ENCODE results near the gene HNF4A.
A peak's percentile ranks its signal among the peaks of the same experiment; 100 is the strongest.
"Not testable (repeated sequence)": the region's sequence is repeated elsewhere in the genome, so short reads cannot be mapped to it uniquely, and the experiment has no call there.

Gene HNF4A

DNA sequence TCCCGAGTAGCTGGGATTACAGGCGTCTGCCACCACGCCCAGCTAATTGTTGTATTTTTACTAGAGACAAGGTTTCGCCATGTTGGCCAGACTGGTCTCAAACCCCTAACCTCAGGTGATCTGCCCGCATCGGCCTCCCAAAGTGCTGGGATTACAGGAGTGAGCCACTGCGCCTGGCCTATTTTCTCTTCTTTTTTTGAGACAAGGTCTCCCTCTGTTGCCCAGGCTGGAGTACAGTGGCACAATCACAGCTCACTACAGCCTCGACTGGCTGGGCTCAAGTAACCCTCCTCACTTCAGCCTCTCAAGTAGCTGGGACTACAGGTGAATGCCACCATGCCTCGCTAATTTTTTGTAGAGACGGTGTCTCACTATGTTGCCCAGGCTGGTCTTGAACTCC lies 9.6 kb upstream of the HNF4A start:
- not testable (repeated sequence) for DNase-seq

GRCh38 chr20:44348168-44348659 lies 7.3 kb upstream of the HNF4A start:
- no peak for DNase-seq

DNA sequence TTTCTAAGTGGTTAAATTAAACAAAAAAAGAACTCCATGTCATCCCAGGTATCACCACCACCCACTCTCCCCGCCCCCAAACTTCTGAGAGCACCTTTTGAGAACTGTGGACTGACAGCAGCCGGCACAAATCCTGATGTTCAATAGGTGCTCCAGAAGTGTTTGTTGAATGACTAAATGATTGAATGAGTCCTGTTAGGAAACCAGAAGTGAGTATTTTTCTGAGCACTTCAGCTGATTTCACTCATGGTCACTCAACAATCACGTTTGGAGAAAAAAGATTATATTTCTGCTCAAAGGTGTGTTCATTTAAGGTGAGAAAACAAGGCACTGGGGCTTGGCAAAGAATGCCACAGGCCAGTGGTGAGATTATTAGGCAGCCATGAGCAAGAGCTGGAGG lies 6.2 kb upstream of the HNF4A start:
- DNase-seq = no peak

DNA sequence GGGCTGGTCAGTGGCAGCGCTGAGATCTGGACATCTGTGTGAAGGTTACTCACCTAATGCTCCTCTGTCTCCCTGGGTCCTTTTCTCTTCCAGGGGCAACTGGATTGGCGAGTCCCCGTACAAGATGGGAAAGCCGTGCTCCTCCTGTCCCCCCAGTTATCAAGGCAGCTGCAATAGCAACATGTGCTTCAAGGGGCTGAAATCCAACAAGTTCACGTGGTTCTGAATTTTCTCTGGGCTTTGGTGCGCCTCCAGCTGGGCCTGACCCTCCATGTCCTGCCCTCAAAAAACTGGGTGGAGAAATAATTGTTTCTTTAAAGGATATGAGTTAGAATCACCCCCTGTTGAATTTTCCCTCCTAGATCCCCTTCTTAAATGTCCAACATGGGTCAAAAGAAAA lies 4.9 kb upstream of the HNF4A start:
- no peak for DNase-seq

GRCh38 chr20:44354979-44355497 lies 461 bp upstream of the HNF4A start:
- no peak for DNase-seq

DNA sequence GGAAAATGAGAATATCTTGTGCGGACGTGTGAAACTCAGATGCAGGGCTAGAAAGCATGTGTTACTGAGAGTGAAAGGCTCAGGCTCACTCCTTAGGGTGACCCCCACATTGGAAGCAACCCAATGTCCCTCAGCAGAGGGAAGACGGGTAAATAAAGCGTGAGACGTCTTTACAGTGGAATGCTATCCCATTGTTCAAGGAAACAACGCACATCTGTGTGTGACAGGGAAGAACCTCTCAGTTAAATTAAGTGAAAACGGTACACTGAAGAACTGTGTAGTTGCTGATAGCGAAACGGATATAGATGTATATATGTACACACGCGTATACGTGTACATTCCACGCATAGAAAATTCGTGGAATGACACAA lies 839 bp downstream of the HNF4A start:
- DNase-seq = no peak

- no peak for DNase-seq
Observed at GRCh38 chr20:44357020-44357419, 1.5 kb downstream of the HNF4A start.

- DNase-seq = no peak
Observed at GRCh38 chr20:44357555-44358125, 2.1 kb downstream of the HNF4A start.

- no peak for DNase-seq
Observed at GRCh38 chr20:44358776-44359175, 3.3 kb downstream of the HNF4A start.

GRCh38 chr20:44360221-44360620 lies 4.7 kb downstream of the HNF4A start:
- no peak for DNase-seq

DNA sequence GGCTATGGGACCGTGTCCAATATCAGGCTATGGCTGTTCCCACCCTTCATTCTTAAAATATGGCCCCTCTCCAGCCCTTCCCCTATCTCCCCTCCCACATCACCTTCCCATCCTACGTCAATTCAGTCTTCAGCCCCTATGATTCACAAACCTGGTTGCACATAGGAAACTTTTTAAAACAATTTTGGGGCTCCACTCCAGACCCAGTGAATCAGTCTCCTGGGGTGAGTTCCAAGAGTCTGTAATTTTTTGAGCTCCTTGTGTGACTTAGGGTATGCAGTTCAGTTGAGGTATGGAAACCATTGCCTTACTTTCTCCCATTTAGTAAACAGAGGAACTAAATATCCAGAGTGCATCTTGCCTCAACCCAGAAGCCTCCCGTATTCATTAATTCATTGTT lies 5.5 kb downstream of the HNF4A start:
- no peak for DNase-seq

- no peak for DNase-seq
Observed at GRCh38 chr20:44362466-44362940, 7.0 kb downstream of the HNF4A start.

DNA sequence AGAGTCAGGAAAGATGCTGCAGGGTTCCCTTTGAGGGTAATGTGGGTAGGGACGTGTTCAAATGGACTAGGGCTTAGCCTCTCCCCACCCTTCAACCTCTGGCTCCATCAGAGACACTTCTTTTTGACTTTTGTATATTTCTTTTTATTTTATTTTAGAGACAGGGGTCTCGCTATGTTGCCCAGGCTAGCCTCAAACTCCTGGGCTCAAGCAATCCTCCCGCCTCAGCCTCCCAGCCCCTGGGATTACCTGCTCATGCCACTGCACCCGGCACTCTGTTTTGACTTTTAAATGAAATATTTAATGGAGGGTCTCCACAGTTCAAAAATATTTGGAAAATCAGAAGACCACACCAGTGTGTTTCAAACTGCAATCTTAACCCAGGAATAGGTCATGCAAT lies 8.6 kb downstream of the HNF4A start:
- no peak for DNase-seq

- DNase-seq = no peak
Observed at GRCh38 chr20:44364780-44365179, 9.3 kb downstream of the HNF4A start.

DNA sequence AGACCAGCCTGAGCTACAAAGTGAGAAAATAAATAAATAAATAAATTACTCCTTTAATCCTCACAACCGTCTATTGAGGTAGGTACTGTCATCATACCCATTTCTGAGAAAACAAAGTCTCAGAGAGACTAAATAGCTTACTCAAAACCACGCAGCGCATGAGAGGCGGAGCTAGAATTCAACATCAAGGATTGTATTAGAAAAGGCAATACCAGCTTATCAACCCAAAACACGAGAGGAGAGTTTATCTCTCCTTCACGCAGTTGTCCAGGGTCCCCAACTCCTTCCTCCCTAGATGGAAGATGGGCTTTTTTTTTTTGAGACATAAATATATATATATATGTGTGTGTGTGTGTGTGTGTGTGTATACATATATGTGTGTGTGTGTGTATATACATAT lies 12.2 kb downstream of the HNF4A start:
- DNase-seq = no peak

DNA sequence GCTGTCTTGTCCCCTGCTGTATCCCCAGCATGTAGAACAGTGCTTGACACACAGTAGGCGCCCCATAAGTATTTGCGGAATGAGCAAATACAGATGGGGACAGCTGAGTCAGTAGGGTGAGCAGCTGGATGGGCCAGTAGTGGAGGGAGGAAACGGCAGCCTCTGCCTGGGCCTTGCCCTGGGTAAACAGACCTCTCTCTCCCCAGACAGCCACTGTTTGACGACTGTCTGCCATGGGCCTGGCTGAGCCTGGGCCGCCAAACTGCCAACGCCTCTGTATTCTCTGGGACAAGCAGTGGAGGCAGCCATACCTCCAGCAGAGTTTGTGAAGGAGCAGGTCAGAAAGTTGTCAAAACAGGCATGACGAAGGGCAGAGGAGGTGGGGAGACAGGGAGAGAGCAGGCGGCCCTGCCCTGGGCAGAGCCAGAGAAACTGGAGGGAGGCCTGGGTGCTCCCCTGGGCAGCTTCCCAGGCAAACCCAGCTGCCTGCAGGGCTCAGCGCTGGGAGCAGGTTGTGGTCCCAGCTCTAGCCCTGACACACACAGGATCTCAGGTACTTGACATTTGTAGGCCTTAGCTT lies 15.2 kb downstream of the HNF4A start:
- DNase-seq = no peak

DNA sequence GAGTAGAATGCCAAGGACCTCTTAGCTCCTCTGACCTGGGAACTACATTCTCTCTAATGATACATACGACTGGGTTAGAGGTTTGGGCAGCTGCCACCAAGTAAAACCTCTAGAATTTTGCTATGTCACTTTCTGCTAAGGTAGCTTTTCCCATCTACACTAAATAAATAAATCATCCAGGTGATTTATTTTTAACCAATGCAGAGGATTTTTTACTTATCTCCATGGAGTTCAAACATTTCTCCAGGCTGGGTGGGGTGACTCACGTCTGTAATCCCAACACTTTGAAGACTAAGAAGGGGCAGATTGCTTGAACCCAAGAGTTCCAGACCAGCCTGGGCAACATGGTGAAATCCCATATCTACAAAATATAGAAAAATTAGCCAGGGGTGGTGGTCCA lies 27.1 kb downstream of the HNF4A start:
- DNase-seq = no peak

DNA sequence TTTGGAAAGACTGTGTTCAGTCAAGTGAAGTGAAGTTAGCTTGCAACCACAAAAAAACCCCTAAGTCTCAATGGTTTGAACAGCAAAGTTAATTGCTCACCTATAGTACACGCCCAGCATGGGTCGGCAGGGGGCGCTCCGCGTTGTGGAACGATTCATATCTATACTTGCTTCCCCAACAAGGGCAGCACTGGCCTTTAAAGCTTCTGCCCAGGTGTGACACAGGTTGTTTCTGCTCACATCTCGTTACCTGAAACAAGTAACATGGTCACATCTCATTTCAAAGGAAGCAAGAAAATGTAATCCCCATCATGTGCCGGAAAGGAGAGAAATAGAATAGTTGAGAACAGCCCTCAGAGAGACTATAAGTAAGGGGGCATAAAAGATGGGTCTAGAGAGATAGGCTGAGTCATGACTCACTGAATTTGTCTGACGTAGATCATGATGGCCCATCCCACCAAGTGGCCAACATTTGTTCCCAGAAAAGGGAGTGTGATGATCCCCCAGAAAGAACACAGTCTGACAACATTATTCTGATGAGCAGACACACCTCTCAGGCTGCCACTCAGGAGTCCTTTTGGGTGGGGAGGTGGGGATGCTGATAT lies 29.0 kb downstream of the HNF4A start:
- DNase-seq = peak; percentile 76

DNA sequence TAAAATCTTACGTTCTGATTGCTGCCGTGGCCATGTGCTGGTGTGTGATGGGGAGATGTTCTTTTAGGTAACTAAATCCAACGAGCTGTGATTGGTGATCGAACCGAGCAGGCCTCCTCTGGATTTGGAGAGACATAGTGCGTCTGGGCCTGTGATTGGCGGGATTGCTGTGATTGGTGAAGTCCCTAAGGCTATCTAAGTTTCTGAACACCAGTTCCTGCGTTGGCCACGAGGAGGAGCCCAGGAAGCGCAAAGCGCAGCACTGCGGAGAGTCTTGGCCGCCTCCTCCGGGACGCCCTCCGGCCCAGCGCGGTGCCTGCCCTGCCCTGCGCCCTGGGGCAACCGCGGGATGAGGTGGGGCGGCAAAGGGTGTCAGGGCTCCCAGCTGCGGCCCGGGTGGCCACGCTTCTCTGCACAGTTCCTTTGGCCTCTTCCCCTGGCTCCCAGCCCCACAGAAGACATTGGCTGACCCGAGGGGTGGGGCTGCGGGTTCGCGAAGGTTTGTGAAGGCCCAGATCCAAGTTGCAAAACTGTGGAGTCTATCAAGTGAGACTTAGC lies 33.0 kb downstream of the HNF4A start:
- peak; percentile 39 for DNase-seq

GRCh38 chr20:44389871-44390270 lies 34.4 kb downstream of the HNF4A start:
- no peak for DNase-seq

- no peak for DNase-seq
Observed at GRCh38 chr20:44390280-44390679, 34.8 kb downstream of the HNF4A start.

DNA sequence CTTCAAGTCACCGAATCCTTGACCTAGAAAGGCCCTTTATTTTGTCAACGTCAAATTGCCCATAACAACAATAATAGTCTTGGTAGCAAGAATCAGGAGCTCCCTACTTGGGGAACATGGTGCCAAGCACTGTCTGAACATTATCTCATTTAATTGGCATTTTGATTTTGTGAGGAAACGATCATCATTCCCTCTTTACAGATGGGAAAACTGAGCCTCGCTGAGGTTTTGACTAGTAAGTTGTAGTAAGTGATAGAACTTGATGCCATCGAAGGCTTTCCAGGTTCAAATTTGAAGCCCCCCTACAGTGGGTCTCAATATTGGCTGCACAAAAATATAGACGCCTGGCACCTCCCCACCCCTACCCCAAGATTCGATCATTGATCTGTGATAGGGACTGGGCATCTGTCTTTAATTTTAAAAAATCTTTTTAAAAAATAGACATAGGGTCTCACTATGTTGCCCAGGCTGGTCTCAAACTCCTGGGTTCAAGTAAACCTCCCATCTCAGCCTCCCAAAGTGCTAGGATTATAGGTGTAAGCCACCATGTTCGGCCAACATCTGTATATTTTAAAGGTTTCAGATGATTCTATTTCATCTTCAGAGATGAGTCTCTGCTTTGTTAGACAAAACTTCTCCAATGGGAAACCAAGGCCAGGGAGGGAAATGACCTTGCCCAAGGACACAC lies 36.7 kb downstream of the HNF4A start:
- DNase-seq = no peak
